GM19467 (cell line): ENCODE measurements around the gene OLFML3.
"Not testable (repeated sequence)": the region's sequence is repeated elsewhere in the genome, so short reads cannot be mapped to it uniquely, and the experiment has no call there.

Source experiments
- ATAC-seq: cut with Tn5 transposase; IDR thresholded peaks from one replicate; pipeline ENCODE4 v1.9.1; 2021; ENCODE audit warnings: mild to moderate bottlenecking, moderate library complexity; ENCODE audit not compliant: unreplicated experiment

The OLFML3 gene

DNA sequence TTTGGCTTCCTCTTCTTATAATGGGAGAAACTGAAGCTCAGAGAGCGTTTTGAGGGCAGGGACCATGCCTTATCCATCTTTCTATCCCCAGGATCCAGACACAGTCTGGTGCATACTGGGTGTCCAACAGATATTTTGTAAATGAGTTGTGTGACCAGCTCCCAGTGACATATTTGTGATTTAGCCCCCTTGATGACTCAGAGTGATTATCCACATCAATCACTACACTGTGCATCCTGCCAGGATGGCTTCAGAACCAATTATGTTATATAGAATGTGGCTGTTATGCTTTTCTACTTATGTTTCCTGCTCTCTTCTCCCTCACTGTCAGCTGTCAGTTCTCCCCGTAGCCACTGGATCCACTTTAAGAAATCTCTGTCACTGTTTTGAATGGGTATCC is 11.3 kb downstream of the OLFML3 start:
- ATAC-seq = no peak

DNA sequence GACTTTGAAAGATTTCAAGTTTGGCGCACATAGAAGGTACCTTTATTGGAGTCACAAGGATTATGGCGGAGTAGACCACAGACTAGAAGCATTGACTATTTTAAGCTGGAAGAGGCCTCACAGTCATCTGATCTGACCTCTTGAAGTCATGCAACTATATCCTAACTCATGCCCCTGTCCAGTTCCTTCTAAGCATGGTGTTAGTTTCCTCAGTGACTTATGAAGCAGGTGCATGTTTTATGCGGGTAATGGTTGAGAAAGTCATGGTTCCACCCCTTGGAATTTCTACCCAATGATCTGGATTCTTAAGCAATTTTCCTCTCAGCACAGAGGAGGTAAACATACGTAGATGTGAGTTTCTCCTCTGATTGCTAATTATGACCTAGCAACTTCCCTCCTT is 11.7 kb downstream of the OLFML3 start:
- ATAC-seq = no peak

DNA sequence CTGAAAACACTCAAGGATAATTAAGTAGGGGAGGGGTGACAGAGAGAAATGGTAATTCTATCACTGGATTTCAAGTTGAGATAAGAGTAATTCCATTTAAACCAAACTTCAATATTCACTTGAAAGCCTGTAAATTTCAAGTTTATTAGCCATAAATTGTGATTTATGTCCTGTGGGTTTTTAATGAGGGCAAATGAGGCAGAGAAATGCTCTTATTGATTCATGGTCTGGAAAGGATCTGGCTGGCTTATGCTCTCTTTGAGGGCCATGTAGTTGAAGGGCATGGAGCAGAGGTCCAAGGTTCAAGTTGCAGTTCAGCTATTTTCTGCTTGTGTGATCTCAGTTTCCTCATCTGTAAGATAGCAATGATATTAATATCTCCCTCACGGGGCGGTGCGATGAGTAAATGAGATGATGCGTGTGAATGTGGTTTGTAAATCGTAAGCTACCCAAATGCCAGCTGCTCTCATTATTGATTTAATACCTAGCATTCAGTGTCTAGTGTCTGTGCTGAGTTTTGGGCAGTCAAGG is 12.3 kb downstream of the OLFML3 start:
- ATAC-seq = no peak

DNA sequence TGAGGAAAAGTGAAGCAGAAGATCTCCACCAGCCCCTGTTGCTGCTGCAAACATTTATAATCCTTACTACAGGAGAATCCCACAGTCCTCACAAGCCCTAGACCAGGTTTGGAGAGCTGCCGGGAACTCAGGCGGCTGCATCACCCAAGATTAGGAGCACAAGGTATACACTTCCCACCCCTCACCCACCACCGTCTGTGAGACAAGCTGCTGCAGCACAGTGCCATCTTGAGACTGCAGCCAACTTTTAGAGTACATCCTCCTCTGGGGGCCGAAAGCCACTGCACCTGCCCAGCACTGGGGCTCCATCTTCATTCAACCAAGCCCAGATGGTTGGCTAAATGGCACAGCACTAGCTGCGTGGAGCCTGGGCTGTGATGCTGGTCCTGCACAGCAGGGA is 13.8 kb downstream of the OLFML3 start:
- ATAC-seq = no peak

DNA sequence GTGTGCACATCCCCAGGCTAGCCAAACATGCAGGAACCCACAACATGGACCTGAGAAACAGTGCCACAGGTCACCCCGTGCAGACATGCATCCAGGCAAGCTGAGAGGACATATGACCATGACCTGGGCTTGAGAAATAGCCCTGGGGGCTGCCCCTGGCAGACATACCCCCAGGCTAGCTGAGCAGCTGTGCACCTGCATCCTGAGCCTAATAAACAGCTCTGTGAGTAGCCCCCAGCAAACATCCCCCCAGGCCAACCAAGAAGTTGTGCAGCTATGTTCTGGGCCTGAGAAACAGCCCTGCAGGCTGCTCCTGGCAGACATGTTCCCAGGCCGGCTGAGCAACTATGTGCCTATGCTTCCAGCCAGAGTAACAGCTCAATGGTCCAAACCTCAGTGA is 14.5 kb downstream of the OLFML3 start:
- ATAC-seq = no peak

DNA sequence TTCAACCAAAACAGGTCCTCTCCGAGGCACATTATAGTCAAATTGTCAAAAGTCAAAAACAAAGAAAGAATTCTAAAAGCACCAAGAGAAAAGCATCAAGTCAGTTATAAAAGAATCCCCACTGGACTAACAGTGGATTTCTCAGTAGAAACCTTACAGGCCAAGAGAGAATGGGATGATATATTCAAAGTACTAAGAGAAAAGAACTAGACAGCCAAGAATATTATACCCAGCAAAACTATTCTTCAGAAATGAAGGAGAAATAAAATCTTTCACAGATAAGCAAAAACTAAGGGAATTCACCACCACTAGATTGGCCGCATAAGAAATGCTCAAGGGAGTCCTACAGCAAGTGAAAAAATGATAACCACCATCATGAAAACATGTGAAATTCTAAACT is 16.1 kb downstream of the OLFML3 start:
- ATAC-seq = no peak

DNA sequence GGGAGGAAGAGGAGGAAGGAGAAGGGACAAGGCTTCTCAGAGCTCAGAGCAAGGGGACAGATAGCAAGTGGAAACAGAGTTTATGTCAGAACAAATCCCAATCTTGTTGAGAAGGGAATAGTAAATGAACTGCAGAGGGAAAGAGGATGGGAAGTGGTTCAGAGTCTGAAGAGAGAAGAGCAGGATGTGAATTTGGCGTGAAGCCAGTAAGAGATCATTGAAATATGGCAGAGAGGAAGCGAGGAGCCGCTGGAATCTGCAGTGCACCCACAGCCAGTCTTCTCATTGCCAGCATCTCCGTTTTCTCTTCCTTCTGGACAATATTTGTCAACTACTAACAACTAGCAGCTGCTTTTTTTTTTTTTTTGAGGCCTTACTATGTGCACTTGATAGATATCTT is 19.1 kb downstream of the OLFML3 start:
- no peak for ATAC-seq

DNA sequence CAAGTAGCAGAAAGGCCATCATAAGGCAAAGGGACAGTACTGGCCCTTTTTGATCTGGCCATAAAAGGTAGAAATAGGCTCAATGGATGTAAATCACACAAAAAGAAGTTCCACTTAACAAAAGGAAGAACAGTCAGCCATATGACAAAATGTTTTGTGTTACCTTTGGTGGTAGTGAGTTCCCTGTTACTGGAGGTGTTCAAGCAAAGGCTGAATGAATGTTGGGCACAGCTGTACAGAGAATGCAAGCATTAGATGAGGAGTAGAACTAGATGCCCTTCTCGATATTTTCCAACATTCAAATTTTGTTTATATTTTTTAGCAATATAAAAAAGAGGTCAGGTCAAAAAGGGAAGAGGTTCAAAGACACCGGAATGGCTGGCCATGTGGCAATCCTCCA is 20.0 kb downstream of the OLFML3 start:
- no peak for ATAC-seq

DNA sequence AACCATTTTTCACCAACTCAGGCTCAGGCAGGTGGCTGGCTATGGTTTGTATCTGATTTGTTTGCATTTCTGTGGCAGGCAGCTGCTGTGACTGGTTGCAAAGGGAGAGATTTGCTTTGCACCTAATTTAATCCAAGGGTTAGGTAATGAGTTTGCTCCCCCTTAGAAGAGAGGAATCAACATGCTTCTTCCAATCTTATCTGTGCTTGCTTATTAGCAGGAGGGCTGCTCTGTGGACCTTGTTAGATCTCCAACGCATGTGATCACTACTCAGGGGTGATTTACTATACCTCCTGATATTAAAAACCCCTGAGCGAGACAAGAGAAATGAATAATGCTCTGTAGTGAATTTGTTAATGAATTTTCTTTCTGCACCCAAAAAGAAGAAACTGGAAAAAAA is 20.5 kb downstream of the OLFML3 start:
- no peak for ATAC-seq

DNA sequence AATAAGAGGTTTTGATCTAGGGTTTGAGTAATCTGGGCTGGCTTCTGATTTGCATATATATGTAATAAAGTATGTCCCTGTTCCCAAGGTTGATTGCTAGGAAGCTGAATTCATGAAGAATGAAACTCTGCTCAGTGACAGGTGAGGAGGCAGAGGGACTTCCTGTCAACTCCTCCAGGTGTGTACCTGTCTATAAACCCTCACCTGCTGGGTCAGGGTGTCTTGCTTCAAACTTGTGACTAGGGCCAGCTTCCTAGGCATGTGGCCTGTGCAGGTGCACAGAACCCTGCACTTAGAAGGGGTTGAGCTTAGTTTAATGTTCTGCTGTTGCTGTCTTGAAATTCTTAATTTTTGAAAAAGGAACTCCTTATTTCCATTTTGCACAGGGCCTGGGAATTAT is 21.1 kb downstream of the OLFML3 start:
- no peak for ATAC-seq

DNA sequence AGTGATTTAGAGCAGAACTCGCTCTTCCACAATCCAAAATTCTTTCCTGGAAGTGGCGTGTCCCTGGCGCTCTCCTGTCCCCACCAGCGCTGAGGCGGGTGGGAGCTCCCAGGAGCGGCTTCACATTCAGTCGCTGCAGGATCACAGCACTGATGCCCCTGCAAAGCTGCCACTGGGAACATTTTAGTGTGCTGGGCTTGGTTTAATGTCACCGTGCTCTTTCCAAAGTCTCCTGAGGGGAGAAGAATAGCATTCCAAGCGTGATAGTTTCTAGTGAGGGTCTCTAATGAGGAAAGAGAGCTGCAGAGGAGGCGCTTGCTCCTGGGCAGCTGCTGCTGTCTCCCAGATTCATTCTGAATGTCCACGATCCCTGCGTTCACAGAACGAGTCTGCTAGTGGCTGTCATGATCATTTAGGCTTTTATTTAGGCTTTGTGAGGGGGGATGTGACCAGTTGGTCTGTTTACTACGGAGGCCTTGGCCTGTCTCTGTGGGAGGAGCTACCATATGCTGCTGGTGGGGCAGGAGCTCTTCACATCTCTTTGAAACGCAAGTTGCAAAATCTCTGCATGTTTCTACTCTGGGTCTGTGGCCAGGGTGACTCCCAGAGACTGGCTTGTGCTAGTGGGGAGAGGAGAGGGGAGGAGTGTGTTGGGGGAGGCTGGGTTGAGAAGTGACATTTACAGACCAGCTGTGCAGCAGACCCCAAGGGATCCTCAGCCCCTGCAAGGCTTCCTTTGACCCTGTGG is 23.4 kb downstream of the OLFML3 start:
- no peak for ATAC-seq

DNA sequence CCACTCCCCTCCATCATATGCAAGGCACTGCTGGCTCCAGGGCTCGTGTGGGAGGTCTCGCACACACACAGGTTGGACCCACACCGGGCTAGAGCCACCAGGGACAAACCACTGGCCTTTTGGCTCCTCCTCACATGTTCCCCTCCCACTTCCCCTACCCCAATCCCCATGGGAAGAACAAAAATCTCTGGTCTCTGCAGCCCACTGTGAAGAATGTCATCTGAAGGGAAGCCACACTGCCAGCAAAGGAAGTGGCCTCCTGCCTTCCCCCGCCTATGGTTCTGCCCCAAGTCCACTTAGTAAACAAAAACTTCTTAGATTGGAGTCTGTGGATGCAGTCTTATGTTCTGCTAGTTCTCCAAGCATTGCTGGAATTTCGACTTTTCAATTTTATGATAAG is 24.2 kb downstream of the OLFML3 start:
- no peak for ATAC-seq

DNA sequence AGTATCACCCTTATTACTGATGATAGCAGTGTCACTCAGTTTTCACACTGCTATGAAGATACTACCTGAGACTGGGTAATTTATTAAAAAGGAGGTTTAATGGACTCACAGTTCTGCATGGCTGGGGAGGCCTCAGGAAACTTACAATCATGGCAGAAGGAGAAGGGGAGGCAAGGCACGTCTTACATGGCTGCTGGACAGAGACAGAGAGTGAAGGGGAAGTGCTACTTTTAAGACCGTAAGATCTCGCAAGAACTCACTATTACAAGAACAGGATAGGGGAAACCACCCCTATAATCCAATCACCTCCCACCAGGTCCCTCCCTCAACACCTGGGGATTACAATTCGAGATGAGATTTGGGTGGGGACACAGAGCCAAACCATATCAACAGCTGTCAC is 27.6 kb downstream of the OLFML3 start:
- ATAC-seq = not testable (repeated sequence)

DNA sequence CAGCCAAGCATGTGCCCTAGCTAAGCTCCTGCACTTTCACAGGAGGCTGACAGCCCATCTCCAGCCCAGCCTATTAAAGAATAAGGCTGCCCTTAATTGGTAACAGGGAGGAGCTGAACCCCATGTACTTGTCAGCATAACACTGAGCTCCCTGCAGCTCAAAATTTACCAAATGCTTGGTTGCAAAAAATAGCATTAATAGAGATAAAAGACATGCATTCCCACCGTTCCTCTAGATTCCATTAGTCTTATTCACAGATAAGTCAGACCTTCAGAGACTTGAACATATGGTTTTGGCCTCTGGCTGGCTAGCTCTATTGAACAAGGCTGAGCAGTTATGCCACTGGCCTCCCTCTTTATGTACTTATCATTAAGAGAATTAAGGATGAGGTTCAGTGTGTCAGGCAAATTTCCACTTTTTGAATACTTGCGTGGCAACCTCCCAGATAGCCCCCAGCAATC is 29.2 kb downstream of the OLFML3 start:
- ATAC-seq = no peak

DNA sequence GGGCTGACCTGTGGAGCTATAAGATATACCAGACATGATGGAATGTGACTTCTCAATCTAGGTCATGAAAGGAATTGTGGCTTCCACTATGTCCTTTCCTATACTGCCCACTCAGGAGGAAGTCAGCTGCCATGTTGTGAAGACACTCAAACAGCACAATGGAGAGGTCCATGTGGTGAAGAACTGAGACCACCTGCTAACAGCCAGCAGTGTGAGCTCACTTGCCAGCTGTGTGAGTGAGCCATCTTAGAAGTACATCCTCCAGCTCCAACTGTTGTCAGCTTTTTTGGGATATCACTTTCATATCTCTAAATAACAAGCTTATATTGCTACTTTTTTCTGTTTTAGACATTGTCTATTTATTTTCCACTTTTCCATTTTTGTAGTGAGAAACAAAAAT is 29.7 kb downstream of the OLFML3 start:
- ATAC-seq = no peak

DNA sequence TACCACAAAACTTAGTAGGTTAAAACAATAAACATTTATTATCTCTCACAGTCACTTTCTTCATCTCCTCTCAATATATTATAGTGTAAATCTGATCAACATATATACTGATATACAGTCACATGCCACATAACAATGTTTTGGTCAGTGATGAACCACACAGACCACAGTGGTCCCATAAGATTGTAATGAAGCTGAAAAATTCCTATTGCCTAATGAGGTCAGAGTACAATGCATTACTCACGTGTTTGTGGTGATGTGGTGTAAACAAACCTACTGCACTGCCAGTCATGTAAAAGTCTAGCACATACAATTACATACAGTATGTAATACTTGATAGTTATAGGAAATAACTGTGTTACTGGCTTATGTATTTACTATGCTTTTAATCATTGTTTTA is 30.1 kb downstream of the OLFML3 start:
- no peak for ATAC-seq

DNA sequence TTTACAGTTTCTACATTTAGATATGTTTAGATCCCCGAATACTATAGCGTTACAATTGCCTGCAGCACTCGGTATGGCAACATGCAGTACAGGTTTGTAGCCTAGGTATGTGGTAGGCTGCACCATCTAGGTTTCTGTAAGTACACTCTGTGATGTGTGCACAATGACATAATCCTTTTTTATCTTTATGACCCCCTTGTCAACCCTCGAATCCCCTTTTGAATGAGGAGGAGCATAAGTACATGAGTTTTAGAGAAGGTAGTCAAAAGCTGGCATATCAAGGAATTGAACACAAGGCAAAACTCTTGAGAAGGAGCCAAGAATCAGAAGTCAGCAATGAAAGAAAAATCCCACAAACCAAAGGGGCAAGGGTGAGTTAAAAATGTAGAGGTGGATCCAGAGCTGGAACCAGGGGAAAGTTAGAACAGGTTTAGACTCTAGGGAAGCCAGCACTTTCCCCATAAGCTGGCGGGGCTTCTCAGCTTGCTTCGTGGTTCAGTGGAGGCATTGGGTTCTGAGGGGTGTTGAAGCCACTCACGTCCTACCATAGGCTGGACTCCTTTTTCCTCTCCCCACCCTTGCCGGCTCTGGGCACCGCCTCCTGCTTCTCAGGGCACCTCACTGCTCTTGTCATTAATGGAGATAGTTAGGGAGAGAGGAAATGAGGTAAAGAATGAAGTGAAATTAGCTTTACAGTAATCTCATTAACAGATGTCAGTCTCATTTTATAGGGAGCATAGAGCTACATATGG is 31.3 kb downstream of the OLFML3 start:
- ATAC-seq = no peak

DNA sequence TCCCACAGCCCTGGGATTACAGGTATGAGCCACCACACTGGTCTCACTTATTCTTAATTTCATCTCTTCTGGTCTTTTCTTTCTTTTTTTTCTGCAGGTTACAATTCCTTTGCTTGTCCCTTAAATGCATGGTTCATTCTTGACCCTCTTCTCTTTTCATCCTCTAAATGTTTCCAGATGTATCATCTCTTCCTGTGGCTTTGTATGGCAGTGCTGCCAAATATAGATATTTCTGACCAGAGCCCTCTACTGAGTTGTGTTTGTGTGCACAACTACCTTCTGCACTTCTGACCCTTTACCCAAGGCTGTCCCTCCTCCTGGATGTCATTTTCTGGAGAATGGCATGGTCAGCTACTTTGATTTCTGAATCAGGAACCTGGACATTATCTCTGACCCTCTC is 32.5 kb downstream of the OLFML3 start:
- no peak for ATAC-seq

DNA sequence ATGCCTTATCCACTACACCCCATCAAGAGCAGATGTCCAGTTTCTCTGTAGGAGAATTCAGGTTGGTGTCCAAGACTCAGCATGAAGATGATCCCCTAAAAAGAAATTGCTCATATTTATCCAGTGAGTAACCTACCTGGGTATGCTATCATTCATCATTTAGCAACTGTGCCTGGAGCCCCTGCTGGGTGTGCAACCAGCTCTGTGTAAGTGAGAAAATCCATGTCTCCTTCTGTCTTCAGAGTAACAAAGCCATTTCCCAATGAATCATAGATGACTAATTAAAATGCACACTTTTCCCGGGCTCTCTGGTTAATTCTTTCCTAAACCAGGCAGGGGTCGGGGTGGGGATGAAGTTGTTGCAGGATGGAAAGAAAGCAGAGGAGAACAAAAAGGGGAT is 35.8 kb downstream of the OLFML3 start:
- ATAC-seq = no peak

DNA sequence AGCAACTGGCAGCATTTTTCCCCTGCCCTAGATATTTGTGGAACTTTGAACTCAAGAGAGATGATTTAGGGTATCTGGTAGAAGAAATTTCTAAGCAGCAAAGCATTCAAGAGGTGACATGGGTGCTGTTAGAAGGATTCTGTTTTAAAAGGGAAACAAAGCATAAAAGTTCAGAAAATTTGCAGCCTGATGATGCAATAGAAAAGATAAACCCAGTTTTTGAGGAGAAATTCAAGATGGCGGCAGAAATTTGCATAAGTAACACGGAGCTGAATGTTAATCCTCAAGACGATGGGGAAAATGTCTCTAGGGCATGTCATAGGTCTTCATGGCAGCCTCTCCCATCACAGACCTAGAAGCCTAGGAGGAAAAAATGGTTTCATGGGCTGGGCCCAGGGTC is 40.5 kb downstream of the OLFML3 start:
- ATAC-seq = not testable (repeated sequence)

DNA sequence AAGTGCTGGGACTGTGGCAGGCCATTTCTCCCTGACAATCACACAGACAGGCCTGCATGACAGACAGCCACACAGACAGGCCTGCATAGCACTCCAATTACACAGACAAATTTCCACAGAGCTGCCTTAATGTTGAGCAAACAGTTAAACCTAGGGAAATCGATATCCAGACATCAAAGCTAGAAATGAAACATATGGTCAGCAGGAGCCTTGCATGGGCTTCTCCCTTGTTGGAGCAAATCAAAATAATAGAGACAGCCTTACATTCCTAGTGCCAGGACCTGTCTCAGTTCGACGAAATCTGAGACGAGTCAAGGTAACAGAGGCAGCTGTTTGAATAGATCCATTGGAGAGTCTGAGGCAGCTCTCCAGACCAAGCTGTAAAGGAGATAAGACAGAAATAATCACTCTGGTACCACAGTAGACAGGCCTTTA is 42.4 kb downstream of the OLFML3 start:
- ATAC-seq = no peak

DNA sequence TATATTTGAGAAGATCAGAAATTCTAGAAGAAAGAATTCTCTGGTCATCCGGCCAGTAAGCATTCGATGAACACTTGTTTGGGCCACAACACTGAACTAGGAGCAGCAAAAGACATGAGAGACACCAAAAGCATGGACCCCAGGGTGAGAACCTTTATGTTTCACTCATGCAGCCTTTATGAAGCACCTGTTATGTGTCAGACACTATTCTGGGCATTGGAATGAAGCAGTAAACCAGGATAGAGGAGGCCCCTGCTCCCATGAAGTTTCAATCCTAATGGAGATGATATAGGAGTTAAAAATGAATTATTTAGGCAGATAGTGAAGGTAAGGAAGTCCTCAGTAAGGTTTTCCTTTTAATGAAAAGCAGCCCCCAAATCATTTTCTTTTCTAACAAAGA is 43.6 kb downstream of the OLFML3 start:
- ATAC-seq = no peak
